Colonic mucosa (tissue), 4 donors: ENCODE data around the gene TRAP1. TPM values are rescaled to one million over a fixed set of nuclear protein-coding genes. Genes with fewer than 3 reads are reported as not detected.

ENCODE experiments used
- DNase-seq: peaks from one replicate; pipeline ENCODE4 v3.0.0-alpha.2; 2020
- H3K27ac ChIP-seq: fragments of 200-600 bp; one replicate; pipeline ENCODE4 v1.8.0; 2021
- H3K27me3 ChIP-seq: fragments of 200-600 bp; one replicate; pipeline ENCODE4 v1.8.0; 2021
- H3K36me3 ChIP-seq: fragments of 200-600 bp; one replicate; pipeline ENCODE4 v1.8.0; 2021
- H3K4me1 ChIP-seq: fragments of 200-600 bp; one replicate; pipeline ENCODE4 v1.8.0; 2021; ENCODE audit warnings: mild to moderate bottlenecking
- H3K4me3 ChIP-seq: fragments of 200-600 bp; one replicate; pipeline ENCODE4 v1.8.0; 2021
- H3K9ac ChIP-seq, 2 donors: one replicate each; pipeline ENCODE4 v1.7.0; 2013; ENCODE audit warnings: control low read depth in 2 of 2, low read depth in 2 of 2, low read length in 2 of 2
- H3K9me3 ChIP-seq: fragments of 200-600 bp; one replicate; pipeline ENCODE4 v1.8.0; 2021
- CTCF ChIP-seq: fragments of 200-600 bp; IDR thresholded peaks from one replicate; pipeline ENCODE4 v1.8.0; 2022; ENCODE audit warnings: antibody characterized with exemption, mild to moderate bottlenecking
- intact Hi-C: fragments of 100-400 bp; cut with DNase I; formaldehyde crosslinking; loops from one replicate; pipeline ENCODE4 v1.14.1; 2022
- total RNA-seq, 2 donors: library from RNA; stranded (reverse); fragmentation: NEBNext Ultra II Directional in 1 of 2; extraction: Animal tissue kit (Norgen Biotek cat#: 25700) in 1 of 2; gene quantifications; one replicate each; pipeline ENCODE4 v1.2.1, GENCODE V29; 2021
- donor health status: healthy.
- donor health status: DM: no; HTN: no; CAD: no.
- donor health status: DM: no; HTN: no; CAD: no.

TRAP1 gene
- total RNA-seq, 2 donors from 2014 or later, result 75.0 to 165 TPM

- no peak overlapping the region for H3K27ac ChIP-seq
- intact Hi-C loops, result no loop called here
- no peak for TF ChIP-seq CTCF
- no peaks in the 10 kb centered on the region for H3K9me3 ChIP-seq
- DNase-seq, result no peak
- no peaks in the 10 kb centered on the region for H3K27me3 ChIP-seq
- H3K36me3 ChIP-seq, result peaks cover 3% of the 10 kb centered on the region
- H3K9ac ChIP-seq, result no peak overlapping the region
- H3K4me3 ChIP-seq, result no peak overlapping the region
- H3K4me1 ChIP-seq, result no peaks in the 10 kb centered on the region
Measured at GRCh38 chr16:3681206-3681605, 36.1 kb downstream of the TRAP1 start.

- Histone ChIP-seq H3K27ac (no peak overlapping the region), H3K4me3 (no peak overlapping the region), H3K27me3 (no peaks in the 10 kb centered on the region), H3K36me3 (peaks cover 3% of the 10 kb centered on the region), H3K9me3 (no peaks in the 10 kb centered on the region), H3K4me1 (no peaks in the 10 kb centered on the region), H3K9ac (no peak overlapping the region)
- intact Hi-C loops, result no loop called here
- DNase-seq, result no peak
- no peak for TF ChIP-seq CTCF
Measured at GRCh38 chr16:3677994-3678393, 39.3 kb downstream of the TRAP1 start.

- no peaks in the 10 kb centered on the region for H3K36me3 ChIP-seq
- no peak for TF ChIP-seq CTCF
Measured at GRCh38 chr16:3675601-3676130, 41.7 kb downstream of the TRAP1 start.

GRCh38 chr16:3674513-3675295 is 42.6 kb downstream of the TRAP1 start:
- no peak for DNase-seq
- Histone ChIP-seq H3K4me3 (no peak overlapping the region), H3K27me3 (no peaks in the 10 kb centered on the region), H3K9me3 (no peaks in the 10 kb centered on the region), H3K27ac (no peak overlapping the region), H3K36me3 (no peaks in the 10 kb centered on the region), H3K4me1 (no peaks in the 10 kb centered on the region), H3K9ac (no peak overlapping the region)
- TF ChIP-seq CTCF, result no peak
- intact Hi-C loops, result no loop called here

More at GRCh38 chr16:3675601-3676130, 41.7 kb downstream of the TRAP1 start:
- Histone ChIP-seq H3K27me3 (no peaks in the 10 kb centered on the region), H3K4me3 (no peak overlapping the region), H3K4me1 (no peaks in the 10 kb centered on the region), H3K27ac (no peak overlapping the region), H3K9ac (no peak overlapping the region), H3K9me3 (no peaks in the 10 kb centered on the region)
- DNase-seq, result no peak
- intact Hi-C loops, result no loop called here

GRCh38 chr16:3673676-3674377 is 43.5 kb downstream of the TRAP1 start:
- H3K4me3 ChIP-seq, result no peak overlapping the region

More at GRCh38 chr16:3673676-3674377, 43.5 kb downstream of the TRAP1 start:
- TF ChIP-seq CTCF, result no peak
- no peak overlapping the region for H3K27ac ChIP-seq
- no peak overlapping the region for H3K9ac ChIP-seq
- intact Hi-C loops, result no loop called here
- H3K27me3 ChIP-seq, result no peaks in the 10 kb centered on the region
- H3K36me3 ChIP-seq, result no peaks in the 10 kb centered on the region
- no peak for DNase-seq
- H3K4me1 ChIP-seq, result no peaks in the 10 kb centered on the region
- no peaks in the 10 kb centered on the region for H3K9me3 ChIP-seq
